NCI-H2029 (cell line): Measurements from ENCODE around the gene GJB6.
"Not testable (repeated sequence)": the region's sequence is repeated elsewhere in the genome, so short reads cannot be mapped to it uniquely, and the experiment has no call there.

ENCODE experiments used
- DNase-seq: peaks from one replicate; lab custom pipeline; 2025; lab: John Stamatoyannopoulos, UW

GJB6 gene

DNA sequence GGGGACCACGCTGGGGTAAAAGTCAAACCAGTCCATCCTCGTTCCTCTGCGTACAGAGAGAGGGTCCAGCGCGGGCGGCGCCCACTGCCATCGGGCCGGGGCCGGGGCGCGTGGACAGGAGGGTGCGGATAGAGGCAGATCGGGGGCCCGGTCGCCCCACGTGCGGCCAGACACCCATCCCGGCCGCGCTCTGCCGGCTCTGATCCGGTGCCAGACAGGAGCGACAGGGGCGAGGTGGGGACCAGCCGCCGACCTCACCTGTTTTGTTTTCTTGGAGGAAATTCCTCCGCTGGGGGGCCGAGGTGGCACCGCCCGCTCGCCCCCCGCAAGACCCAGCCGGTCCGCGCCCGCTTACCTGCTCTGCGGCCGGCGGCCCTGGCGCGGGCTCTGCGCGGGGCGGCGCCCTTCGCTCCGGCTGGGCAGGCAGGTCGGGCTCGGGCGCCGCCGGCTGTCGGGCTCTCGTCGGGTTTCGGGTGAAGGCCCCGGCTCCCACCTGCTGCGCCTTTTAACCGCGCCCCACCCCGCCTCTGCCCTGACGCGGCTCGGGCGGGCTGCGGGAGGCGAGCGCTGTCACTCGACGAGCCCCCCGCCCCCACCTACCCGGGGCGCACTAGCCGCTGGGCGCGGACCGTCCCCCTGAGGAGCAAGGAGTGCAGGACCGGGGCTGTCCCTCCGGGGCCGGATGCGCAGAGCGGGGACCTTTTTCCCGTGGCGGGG is at the start of gene GJB6:
TSS of gene GJB6 (minus strand) at position 481 of the 717 bp plus-strand sequence. CDS start 8,839 bp downstream, outside the sequence.
- DNase-seq: no peak

DNA sequence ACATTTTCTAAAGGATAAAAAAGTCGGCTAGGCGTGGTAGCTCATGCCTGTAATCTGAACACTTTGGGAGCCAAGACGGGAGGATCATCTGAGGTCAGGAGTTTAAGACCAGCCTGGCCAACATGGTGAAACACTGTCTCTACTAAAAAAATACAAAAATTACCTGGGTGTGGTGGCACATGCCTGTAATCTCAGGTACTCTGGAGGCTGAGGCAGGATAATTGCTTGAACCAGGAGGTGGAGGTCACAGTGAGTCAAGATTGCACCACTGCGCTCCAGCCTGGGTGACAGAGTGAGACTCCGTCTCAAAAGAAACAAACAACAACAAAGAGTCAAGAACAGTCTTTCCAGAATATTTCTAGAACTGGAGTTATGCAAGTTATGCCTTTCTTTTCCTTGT is 44.8 kb upstream of the GJB6 start:
- DNase-seq: not testable (repeated sequence)

DNA sequence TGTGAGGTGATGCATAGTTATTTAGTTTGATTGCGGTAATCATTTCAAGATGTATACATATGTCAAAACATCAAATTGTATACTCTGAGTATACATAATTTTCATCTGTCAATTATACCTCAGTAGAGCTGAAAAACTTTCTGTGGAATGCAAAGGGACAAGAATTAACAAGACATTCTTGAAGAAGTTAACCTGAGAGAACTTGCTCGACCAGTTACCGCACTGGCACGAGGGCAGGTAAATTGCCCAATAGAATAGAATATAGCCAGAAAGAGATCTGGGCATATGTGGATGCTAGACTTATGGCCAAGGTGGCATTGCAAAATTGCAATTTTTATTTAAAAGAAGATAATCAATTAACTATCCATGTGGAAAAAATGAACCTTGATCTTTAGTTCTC is 42.3 kb upstream of the GJB6 start:
- no peak for DNase-seq

DNA sequence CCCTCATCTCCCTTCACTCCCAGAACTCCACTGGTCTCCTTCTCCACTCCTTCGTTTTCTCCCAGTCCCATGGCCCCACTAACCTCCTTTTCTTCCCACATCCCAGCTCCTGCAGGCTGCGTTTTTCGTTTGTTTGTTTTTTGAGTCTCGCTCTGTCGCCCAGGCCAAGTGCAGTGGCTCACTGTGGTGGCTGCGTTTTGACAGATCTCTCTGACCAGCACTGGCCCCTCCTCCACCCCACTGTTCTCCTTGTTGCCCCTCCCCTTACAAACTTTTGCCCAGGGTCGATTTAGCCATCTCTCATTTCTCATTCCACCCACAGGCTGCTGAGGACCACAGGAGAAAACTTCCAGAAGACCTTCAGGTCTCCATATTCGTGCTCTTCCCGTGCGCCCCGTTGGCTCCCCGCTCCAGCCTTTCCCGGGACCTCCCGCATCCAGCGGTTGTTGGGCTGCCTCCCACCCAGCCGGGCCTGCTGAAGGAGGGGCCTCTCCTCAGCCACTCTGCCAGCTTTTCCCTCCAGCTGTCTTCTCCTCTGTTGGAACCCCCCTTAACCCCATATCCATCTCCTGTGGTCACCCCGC is 40.6 kb upstream of the GJB6 start:
- no peak for DNase-seq

DNA sequence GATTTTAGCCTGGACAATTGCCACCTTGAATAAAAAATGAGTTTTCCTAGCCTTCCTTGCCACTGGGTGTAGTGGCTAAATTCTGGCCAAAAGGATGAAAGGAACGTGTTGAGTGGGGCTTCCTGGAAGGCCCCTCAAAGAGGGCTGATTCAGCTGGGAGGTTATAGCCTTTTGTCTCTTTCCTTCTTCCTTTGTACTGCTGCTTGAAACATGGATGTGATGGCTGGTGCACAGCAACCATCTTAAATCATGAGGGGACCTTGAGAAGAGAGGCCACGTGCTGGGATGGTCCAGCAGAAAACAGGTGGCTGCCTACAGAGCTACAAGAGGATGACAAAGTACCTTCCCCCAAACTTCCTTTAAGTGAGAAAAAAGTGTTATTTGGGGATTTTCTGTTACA is 40.0 kb upstream of the GJB6 start:
- no peak for DNase-seq

DNA sequence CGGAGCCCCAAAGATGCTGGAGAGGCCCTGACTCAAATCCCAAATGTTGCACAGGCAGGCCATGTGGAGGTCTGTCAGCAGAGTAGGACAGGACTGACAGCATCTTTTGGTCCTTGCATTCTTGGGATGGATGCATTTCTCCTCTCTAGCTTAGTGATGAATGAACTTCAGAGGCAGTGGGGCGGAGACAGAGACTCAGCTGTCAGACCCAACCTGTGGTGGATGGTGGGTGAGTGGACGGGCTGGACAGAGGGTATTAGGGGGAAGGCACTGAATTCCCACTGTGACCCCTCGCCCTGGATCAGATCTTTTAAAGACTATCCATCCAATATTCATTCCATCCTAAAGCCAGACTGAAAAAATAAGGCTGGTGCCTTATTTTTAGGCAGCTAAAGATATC is 39.3 kb upstream of the GJB6 start:
- DNase-seq: no peak

DNA sequence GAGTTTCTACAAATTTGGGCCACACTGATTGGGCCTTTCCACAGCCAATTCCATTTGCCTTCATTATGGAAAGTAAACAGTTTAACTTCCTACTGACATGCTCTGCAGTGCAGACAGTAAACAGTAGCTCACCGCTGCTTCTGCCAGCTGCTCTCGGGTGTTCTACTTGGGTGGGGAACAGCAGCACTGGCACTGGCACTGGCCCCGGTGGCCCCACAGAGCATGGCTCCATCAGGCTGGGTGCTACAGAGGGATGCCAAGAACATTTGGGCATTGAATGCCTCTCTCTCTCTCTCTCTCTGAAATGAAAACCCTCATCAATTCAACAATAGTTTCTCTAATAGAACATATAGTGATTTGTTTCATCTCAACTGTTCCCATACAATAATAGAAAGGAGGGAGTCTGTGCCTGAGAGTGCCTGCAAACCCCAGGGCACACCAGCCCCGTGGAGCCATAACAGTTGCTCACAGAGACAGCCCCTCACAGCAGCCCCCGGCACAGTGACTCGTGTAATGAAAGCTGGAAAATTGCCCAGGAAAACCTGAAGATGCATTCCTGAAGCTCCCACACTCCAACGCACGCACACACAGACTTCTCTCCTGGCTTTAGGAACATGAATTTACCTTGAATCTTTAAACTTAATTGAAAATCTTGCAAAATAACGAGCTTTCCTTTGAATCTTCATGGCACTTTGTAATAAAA is 38.2 kb upstream of the GJB6 start:
- DNase-seq: peak; percentile 0

DNA sequence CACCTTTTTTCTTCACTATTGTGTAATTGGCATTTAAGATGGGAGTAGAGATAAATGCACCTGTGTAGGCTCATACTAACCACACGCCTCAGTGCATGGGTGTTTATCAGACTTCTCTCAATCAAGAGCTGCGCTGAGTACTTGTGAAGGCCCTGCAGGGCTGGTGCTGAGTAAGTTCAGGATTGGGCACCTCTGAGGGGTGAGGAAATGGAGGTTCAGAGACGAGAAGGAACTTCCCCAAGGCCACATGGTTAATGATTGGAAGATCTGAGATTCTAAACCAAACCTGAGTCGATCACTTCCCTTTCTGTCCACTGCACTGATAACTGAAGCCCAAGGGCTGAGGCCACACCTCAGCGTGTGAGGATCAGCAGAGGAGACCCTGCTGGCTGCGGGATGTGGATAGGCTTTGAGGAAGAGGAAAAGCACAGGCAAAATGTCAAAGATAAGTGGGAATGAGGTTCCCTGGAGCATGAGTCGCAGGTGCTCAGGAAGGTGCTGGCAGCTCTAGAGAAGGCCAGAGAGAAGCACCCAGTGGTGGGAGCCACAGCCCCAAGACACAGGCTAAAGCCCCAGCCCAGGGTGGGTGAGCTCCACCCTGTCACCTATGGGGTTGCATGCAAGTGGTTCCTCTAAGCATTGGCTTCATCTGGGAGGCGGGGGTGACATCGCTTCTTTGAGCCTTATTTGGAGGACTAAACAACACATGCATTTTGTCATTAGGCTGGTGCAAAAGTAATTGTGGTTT is 32.3 kb upstream of the GJB6 start:
- no peak for DNase-seq

DNA sequence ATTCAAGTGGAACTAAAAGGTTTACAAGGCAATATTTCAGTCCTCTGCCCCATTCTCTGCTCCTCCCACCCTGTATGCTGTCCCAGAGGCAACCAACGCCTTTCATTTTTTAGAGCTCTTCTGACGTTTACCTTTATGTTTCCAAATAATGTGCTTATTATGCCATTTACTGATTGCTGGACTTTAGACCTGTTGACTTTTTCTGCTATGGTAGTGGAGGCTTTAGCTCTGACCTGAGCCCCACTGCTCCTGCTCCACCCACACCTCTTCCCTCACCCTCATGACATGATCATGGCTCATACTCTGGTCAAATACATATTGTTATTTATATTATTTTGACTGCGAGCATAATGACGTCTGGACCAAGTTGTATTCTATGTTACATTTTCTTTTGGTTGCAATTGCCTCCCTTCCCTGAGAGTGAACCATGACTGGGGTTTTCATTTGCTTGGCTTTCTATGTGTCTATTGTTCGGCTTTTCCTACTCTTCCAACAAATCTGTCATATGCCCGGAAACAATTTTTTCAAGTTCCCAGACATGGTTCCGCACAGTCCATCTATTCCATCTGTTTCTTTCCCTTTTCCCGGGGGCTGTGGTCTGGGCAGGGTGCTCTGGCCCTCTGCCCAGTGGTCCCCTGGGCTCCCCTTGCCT is 31.4 kb upstream of the GJB6 start:
- no peak for DNase-seq

DNA sequence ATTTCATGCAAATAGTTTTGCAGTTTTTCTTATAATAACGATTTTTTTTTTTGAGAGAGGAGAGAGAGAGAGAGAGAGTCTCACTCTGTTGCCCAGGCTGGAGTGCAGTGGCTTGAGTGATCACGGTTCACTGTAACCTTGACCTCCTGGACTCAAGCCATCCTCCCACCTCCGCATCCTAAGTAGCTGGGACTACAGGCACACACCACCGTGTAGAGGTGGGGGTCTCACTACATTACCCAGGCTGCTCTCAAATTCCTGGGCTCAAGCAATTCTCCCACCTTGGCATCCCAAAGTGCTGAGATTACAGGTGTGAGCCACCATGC is 26.8 kb upstream of the GJB6 start:
- DNase-seq: no peak

DNA sequence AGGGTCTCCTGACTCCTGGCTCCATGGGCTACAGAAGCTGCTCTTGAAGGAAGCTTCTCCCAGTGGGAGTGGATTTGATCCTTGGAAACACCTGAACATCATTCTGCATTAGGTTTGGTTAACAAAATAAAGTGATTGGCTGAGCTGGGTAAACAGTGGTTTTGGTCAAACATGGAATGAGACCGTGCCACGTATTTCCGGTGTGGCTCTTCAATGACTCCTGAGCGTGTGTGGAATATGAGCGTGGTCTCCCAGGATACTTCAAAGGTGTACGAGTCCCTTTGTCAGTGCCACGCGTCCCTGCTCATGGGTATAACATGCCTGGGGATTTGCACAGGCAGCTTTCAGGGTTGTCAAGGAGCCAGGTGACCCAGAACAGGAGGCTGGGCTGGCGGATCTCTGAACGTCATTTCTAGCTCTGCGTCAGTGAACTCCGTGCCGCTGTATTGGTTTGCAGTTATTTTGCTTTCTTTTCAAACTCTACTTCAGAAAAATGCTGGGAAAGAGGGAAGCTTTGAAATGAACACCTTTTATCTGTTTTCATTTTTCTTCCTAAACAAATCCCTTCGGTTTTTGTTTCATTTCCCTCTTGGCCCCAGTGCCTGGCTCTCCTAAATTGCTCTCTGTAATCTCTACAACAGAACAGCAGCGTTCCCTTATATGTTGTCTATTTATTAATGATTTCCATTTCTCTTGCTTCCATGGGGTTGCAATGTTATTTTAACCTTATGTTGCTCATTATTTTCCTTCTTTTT is 26.3 kb upstream of the GJB6 start:
- peak; percentile 30 for DNase-seq

DNA sequence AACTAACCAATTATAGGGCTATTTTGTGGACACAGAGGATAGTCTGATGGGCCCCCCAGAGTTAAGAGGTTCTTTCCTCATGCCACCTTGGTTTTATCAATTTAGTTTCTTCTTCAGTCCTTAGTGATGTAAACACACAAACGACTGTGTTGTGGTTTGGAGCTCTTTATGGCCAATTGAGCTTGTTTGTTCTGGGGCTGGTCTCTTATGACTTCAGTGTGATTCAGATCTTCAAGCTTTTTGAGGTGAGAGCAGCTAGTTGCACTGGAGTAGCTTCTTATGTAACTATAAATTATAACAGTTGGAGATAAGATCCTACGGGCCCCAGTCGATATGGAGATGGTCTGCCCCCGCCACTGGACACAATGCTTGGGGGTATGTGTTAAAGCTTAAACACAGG is 22.0 kb upstream of the GJB6 start:
- DNase-seq: no peak

DNA sequence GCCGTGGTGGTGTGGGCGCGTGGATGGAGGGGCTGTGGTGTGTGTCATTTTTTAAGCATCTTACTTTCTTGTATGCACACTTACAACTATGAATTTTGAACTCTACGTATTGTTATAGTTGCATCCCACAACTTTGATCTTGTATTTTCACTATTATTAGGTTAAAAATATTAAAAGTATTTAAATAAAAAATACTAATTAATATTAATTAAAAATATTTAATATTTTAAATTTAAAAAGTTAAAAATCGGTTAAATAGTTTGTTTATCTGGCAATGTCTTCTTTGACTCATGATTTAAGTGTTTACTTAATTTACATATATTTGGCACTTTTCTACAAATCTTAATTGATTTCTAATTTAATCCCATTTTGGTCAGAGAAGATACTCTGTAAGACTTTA is 17.8 kb upstream of the GJB6 start:
- no peak for DNase-seq

DNA sequence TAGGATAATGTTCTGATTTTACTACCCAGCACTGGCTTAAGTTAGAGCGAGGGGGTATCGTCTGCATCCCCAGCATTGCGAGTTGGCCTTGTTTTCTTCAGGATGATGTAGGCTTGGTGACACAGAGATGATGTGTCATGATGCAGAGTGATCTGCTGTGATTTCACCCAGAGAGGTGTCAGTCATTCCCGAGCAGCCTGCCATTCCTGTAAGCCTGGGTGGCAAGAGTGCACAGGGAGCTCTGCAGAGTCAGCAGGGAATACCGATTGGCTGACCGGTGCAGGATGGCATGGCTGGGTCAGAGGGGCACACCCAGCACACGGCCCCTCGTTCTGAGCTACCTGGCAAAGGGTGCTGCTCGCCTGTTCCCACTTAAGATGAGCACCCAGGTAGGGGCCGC is 15.8 kb upstream of the GJB6 start:
- DNase-seq: no peak

DNA sequence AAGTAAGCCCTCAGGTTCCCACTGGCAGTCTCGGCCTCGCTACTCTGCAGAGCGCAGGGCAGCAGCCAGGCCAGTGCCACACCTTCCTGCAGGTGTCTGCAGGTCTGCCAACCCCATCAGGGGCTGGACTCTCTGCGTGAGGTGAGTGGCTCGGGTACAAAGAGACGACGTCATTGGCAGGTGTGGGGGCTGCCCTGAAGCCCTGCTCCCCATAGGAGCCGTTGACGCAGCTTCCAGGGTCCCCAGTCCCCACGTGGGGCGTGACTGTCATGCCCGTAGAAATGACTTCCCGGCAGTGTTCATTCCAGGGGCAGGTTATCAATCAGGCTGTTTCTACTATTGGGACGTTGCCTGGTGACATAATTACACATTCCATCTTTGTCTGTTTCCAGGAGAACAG is 15.3 kb upstream of the GJB6 start:
- no peak for DNase-seq

DNA sequence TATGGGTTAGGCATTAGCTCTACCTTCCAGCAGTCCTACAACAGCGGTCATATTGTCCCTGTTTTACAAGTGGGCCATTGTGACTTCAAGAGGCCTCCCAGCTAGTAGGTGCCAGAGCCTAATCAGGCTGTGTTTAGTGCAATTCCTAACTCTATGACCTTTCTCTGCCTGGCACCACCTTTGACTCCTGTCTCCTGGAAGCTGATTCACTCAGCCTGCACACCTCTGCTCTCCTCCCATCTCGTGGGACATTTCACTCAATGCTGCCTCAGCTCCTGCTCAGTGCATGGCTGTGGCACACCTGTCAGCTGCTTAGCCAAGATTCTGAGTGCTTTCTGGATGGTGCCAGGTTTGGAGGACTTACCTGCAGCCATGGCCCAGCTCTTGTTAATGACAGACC is 9.5 kb upstream of the GJB6 start:
- DNase-seq: peak; percentile 7

DNA sequence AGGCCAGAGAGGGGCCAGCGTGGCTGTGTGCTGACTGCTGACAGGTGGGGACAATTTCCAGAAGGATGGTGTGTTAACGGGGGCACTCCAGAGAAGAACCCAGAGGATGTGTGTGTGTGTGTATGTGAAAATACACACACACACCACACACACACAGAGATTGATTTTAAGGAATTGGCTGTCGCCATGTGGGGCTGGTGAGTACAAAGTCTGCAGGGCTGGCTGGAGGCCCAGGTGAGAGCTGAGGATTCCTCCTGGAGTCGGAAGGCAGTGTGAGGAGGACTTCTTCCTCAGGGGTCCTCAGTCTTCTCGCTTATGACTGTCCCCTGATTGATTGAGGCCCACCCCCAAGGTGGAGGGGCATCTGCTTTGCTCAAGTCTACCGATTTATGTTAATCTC is 7.6 kb upstream of the GJB6 start:
- no peak for DNase-seq

DNA sequence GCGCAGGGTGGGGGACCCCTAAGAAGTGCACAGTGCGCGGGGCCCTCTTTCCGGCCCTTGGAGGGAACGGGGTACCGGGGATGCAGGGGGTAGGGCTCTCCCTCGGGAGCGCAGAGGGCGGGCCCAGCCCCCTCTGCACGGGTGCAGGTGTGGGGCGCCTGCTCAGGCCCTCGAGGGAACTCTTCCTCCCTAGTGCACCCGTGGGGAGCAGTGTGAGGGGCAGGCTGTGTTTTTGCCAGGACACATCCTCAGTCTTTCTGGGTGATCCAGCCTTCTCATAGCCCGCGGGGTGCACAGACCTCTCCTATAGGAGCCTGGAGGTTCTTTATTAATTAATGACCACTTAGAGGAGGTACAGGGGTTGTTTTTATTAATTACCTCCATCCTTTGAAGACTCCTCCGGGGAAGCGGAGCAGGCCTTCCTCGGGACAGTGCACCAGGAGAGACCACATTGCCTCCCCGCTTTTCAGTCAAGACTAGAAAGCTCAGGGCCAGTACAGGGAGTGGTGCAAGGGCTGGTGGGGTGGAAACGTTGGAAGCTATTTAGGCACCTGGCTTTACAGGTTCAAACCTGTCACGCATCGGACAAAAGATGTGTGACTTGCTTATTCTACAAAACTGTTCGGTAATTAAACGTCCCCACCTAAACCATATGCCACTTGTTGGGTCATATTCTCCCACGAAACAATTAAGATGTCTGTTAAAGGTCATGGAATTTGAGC is 598 bp upstream of the GJB6 start:
- DNase-seq: no peak

DNA sequence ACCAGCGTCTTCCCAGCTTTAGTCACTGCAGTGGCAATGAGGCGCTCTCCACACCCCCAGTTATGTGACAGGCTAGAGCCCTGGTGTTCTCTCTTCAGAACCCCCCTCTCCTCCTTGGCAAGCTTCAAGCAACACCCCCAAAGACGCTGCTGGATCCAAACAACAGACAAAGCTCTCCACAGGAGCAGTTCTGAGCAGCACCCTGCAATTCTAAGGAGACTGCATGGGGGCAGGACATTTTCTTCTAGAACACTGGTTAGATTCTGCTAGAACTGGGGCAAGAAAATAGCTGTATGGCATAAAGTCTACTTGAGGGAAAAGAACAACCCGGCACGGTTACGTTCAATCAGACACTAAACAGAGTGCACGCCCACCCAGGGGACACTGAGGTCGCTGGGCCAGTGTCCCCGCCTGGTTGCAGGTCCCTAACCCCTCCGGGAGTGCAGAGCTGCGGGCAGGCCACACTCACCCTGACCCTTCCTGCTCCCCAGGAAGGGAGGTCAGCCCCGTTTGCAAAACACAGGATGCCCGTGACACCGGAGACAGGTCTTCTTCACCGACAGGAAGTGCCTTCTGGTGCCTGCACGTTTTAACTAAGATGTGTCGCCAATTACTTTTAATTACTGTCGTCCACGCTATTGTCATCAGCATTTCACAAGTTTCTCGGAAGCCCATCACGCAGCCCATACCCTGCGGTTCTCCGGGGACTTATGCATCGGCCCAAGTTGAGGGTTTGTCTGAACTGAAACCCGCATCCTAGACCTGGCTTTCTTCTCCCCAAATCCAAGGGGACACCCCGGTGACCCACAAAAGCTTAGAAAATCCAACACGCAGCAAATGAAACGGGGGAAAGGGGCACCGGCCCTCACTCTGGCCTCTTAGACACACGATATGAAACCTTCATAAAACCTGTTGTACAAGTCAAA is 943 bp downstream of the GJB6 start:
- no peak for DNase-seq

DNA sequence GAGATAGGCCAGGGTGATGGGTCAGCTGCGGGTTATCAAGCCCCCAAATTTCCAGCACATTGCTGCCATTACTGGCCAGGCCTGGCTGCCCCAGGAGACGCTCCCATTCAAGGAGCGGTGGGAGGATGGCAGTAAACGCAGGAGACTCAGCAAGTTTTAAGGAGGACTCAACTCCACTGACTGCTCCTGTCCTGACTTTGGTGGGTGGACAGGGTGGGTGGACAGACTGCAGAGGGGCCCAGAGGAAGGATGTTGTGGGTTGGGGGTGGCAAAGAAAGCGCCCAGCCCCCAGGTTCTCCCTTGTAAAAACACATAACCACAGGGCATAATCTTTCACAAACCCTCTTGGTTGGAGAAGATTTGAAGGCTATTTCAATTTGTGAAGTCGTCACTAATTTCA is 4.4 kb downstream of the GJB6 start:
- DNase-seq: no peak
